ENCODE results near the gene P4HB. TPM values are rescaled to one million over a fixed set of nuclear protein-coding genes. Genes with fewer than 3 reads are reported as not detected.

P4HB gene
- total RNA-seq, 3 donors from 2014 or later = 354 to 727 (median 491) TPM

GRCh38 chr17:81839301-81839700, 21.0 kb downstream of the P4HB start:
- Histone ChIP-seq H3K4me1 (ENCODE audit: low read depth) (no peaks in the 10 kb centered on the region), H3K9me3 (no peaks in the 10 kb centered on the region)

GRCh38 chr17:81838753-81839255, 21.5 kb downstream of the P4HB start:
- H3K4me3 ChIP-seq = no peak overlapping the region
- DNase-seq (no peak), ATAC-seq (no peak)

More at GRCh38 chr17:81839301-81839700, 21.0 kb downstream of the P4HB start:
- H3K36me3 ChIP-seq (ENCODE audit: low read depth) = peaks cover 9% of the 10 kb centered on the region
- ATAC-seq (no peak), DNase-seq (no peak)
- intact Hi-C loops (cut with DNase I, micrococcal nuclease) = no loop called here
- H3K4me3 ChIP-seq = no peak overlapping the region
- TF ChIP-seq, protein P1, sequence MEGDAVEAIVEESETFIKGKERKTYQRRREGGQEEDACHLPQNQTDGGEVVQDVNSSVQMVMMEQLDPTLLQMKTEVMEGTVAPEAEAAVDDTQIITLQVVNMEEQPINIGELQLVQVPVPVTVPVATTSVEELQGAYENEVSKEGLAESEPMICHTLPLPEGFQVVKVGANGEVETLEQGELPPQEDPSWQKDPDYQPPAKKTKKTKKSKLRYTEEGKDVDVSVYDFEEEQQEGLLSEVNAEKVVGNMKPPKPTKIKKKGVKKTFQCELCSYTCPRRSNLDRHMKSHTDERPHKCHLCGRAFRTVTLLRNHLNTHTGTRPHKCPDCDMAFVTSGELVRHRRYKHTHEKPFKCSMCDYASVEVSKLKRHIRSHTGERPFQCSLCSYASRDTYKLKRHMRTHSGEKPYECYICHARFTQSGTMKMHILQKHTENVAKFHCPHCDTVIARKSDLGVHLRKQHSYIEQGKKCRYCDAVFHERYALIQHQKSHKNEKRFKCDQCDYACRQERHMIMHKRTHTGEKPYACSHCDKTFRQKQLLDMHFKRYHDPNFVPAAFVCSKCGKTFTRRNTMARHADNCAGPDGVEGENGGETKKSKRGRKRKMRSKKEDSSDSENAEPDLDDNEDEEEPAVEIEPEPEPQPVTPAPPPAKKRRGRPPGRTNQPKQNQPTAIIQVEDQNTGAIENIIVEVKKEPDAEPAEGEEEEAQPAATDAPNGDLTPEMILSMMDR (IDR thresholded peaks at IDR 0.05) = no peak

GRCh38 chr17:81837641-81838040, 22.7 kb downstream of the P4HB start:
- no peaks in the 10 kb centered on the region for H3K36me3 ChIP-seq (ENCODE audit: low read depth)
- no peaks in the 10 kb centered on the region for H3K9me3 ChIP-seq
- DNase-seq (no peak), ATAC-seq (no peak)
- H3K4me1 ChIP-seq (ENCODE audit: low read depth) = peaks cover 2% of the 10 kb centered on the region
- no peak overlapping the region for H3K4me3 ChIP-seq
- TF ChIP-seq, protein P1 (IDR thresholded peaks at IDR 0.05) = no peak
- intact Hi-C loops (cut with DNase I, micrococcal nuclease) = no loop called here

More at GRCh38 chr17:81838753-81839255, 21.5 kb downstream of the P4HB start:
- TF ChIP-seq, protein P1 (IDR thresholded peaks at IDR 0.05) = no peak
- Histone ChIP-seq H3K9me3 (no peaks in the 10 kb centered on the region), H3K4me1 (ENCODE audit: low read depth) (peaks cover 2% of the 10 kb centered on the region), H3K36me3 (ENCODE audit: low read depth) (peaks cover 7% of the 10 kb centered on the region)
- intact Hi-C loops (cut with DNase I, micrococcal nuclease) = no loop called here

GRCh38 chr17:81834831-81835267, 25.5 kb downstream of the P4HB start, which contains the start of gene PPP1R27:
Gene PPP1R27, minus strand, starts transcription at chr17:81835050. Its CDS starts 97 bp downstream, at chr17:81834953.
- H3K4me1 ChIP-seq (ENCODE audit: low read depth) = peaks cover 7% of the 10 kb centered on the region
- no peaks in the 10 kb centered on the region for H3K36me3 ChIP-seq (ENCODE audit: low read depth)
- H3K4me3 ChIP-seq = no peak within 1 kb of the TSS
- ATAC-seq = no peak
- TF ChIP-seq, protein P1 (IDR thresholded peaks at IDR 0.05) = no peak
- no peak for DNase-seq
- H3K9me3 ChIP-seq = no peaks in the 10 kb centered on the region
- intact Hi-C loops (cut with DNase I, micrococcal nuclease) = no loop called here

GRCh38 chr17:81833921-81834830, 26.2 kb downstream of the P4HB start:
- H3K9me3 ChIP-seq = no peaks in the 10 kb centered on the region
- ATAC-seq = no peak
- no peak for DNase-seq
- H3K4me3 ChIP-seq = no peak overlapping the region
- H3K36me3 ChIP-seq (ENCODE audit: low read depth) = no peaks in the 10 kb centered on the region
- TF ChIP-seq, protein P1 (IDR thresholded peaks at IDR 0.05) = no peak
- intact Hi-C loops (cut with DNase I, micrococcal nuclease) = no loop called here
- peaks cover 7% of the 10 kb centered on the region for H3K4me1 ChIP-seq (ENCODE audit: low read depth)
